Measurements from ENCODE around the gene PTPRT. TPM values are rescaled to one million over a fixed set of nuclear protein-coding genes. Genes with fewer than 3 reads are reported as not detected.

The PTPRT gene
- total and polyA plus RNA-seq, 2 of the 13 experiments (the other 11 are each of a cell fraction or from before 2014, with no cell fraction given) = under 0.01 to 0.09 TPM

- TF ChIP-seq FOXA1 (IDR thresholded peaks at IDR 0.05) (no peak), FOXA1 (CRISPR knock-in tag; IDR thresholded peaks at IDR 0.05) (0 out of 2 replicates have a peak, but pooled peaks have one; percentile 3), GATA4 (IDR thresholded peaks at IDR 0.05; ENCODE audit: borderline replicate concordance, low read depth) (no peak), MEIS1 (CRISPR knock-in tag; IDR thresholded peaks at IDR 0.05; ENCODE audit: borderline replicate concordance) (no peak), POLR2AphosphoS2 (IDR thresholded peaks at IDR 0.05; ENCODE audit: low read depth, low read length) (no peak), REPIN1 (CRISPR knock-in tag; IDR thresholded peaks at IDR 0.05; ENCODE audit: borderline replicate concordance, low read depth) (no peak), ZNF263 (CRISPR knock-in tag; IDR thresholded peaks at IDR 0.05) (no peak), JDP2 (CRISPR knock-in tag; IDR thresholded peaks at IDR 0.05; ENCODE audit: borderline replicate concordance) (no peak), FLYWCH1 (CRISPR knock-in tag; IDR thresholded peaks at IDR 0.05) (no peak), BHLHE40 (IDR thresholded peaks at IDR 0.05; ENCODE audit: low read length) (no peak), CENPT (CRISPR knock-in tag; IDR thresholded peaks at IDR 0.05; ENCODE audit: low read depth) (no peak), ZBTB26 (CRISPR knock-in tag; IDR thresholded peaks at IDR 0.05; ENCODE audit: borderline replicate concordance) (no peak), MTA1 (CRISPR knock-in tag; IDR thresholded peaks at IDR 0.05; ENCODE audit: borderline replicate concordance) (no peak), SAFB2 (CRISPR knock-in tag; IDR thresholded peaks at IDR 0.05; ENCODE audit: borderline replicate concordance, low read depth) (no peak), ZNF615 (CRISPR knock-in tag; IDR thresholded peaks at IDR 0.05; ENCODE audit: borderline replicate concordance) (no peak), CHD2 (IDR thresholded peaks at IDR 0.05; ENCODE audit: low read depth, low read length) (no peak), ZBTB8A (CRISPR knock-in tag; IDR thresholded peaks at IDR 0.05; ENCODE audit: borderline replicate concordance, low read depth) (no peak), REL (CRISPR knock-in tag; conservative IDR thresholded peaks at IDR 0.05) (no peak), ZNF235 (CRISPR knock-in tag; IDR thresholded peaks at IDR 0.05; ENCODE audit: borderline replicate concordance) (no peak), ZNF460 (CRISPR knock-in tag; IDR thresholded peaks at IDR 0.05; ENCODE audit: borderline replicate concordance) (no peak), SP2 (CRISPR knock-in tag; IDR thresholded peaks at IDR 0.05) (no peak), ARNT2 (CRISPR knock-in tag; IDR thresholded peaks at IDR 0.05; ENCODE audit: low read depth) (no peak), EEA1 (CRISPR knock-in tag; IDR thresholded peaks at IDR 0.05; ENCODE audit: borderline replicate concordance) (no peak), ZNF256 (CRISPR knock-in tag; conservative IDR thresholded peaks at IDR 0.05) (no peak), PLRG1 (conservative IDR thresholded peaks at IDR 0.05) (no peak), RFXAP (CRISPR knock-in tag; IDR thresholded peaks at IDR 0.05; ENCODE audit: borderline replicate concordance) (no peak), RFX5 (IDR thresholded peaks at IDR 0.05; ENCODE audit: low read depth, low read length) (no peak), XRCC5 (optimal IDR thresholded peaks at IDR 0.05; ENCODE audit: low read length) (no peak)
- TF ChIP-seq, protein P1, sequence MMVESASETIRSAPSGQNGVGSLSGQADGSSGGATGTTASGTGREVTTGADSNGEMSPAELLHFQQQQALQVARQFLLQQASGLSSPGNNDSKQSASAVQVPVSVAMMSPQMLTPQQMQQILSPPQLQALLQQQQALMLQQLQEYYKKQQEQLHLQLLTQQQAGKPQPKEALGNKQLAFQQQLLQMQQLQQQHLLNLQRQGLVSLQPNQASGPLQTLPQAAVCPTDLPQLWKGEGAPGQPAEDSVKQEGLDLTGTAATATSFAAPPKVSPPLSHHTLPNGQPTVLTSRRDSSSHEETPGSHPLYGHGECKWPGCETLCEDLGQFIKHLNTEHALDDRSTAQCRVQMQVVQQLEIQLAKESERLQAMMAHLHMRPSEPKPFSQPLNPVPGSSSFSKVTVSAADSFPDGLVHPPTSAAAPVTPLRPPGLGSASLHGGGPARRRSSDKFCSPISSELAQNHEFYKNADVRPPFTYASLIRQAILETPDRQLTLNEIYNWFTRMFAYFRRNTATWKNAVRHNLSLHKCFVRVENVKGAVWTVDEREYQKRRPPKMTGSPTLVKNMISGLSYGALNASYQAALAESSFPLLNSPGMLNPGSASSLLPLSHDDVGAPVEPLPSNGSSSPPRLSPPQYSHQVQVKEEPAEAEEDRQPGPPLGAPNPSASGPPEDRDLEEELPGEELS (CRISPR knock-in tag; IDR thresholded peaks at IDR 0.05) = no peak
Measured at GRCh38 chr20:42134265-42135098, 1055.2 kb downstream of the PTPRT start (continued).
